Stimulated activated CD8-positive, alpha-beta memory T cell treated with anti-CD3 and anti-CD28 coated beads, Interleukin-2, amount 100 ng/mL, for 48 hours (primary cell): ENCODE results near the gene IGIP.

Source experiments
- DNase-seq, 2 donors: peaks; one replicate each; pipeline ENCODE4 v3.0.0-alpha.2; 2020; ENCODE audit warnings: low read depth in 2 of 2

The IGIP gene

GRCh38 chr5:140111011-140111858, 14.5 kb upstream of the IGIP start:
- DNase-seq = no peak

GRCh38 chr5:140111859-140112551, 13.7 kb upstream of the IGIP start:
- no peak for DNase-seq

- DNase-seq = no peak
Observed at GRCh38 chr5:140112685-140113179, 13.0 kb upstream of the IGIP start.

GRCh38 chr5:140113180-140113698, 12.5 kb upstream of the IGIP start:
- no peak for DNase-seq

GRCh38 chr5:140113699-140114263, 12.0 kb upstream of the IGIP start, which contains the start of gene PURA:
Gene PURA (plus strand): TSS chr5:140114109. CDS start chr5:140114182, 73 bp downstream.
- DNase-seq = peak; percentile 90 to 94

GRCh38 chr5:140114341-140115185, 11.2 kb upstream of the IGIP start:
- peak; percentile 27 to 32 for DNase-seq

- DNase-seq = no peak
Observed at GRCh38 chr5:140115186-140115500, 10.6 kb upstream of the IGIP start.

GRCh38 chr5:140116716-140117115, 9.0 kb upstream of the IGIP start:
- DNase-seq = no peak

- DNase-seq = no peak
Observed at GRCh38 chr5:140117523-140117922, 8.2 kb upstream of the IGIP start.

- DNase-seq = no peak
Observed at GRCh38 chr5:140118302-140118936, 7.3 kb upstream of the IGIP start.

GRCh38 chr5:140126315-140127012, 727 bp downstream of the IGIP start:
- DNase-seq = no peak

GRCh38 chr5:140128376-140128775, 2.6 kb downstream of the IGIP start:
- no peak for DNase-seq

- DNase-seq = no peak
Observed at GRCh38 chr5:140130949-140131733, 5.4 kb downstream of the IGIP start.

GRCh38 chr5:140131967-140132409, 6.3 kb downstream of the IGIP start:
- no peak for DNase-seq

GRCh38 chr5:140133514-140134167, 7.9 kb downstream of the IGIP start:
- DNase-seq = no peak

- DNase-seq = no peak
Observed at GRCh38 chr5:140134277-140134935, 8.7 kb downstream of the IGIP start.

- DNase-seq = no peak
Observed at GRCh38 chr5:140135127-140135526, 9.4 kb downstream of the IGIP start.

GRCh38 chr5:140136624-140137023, 10.9 kb downstream of the IGIP start:
- no peak for DNase-seq
